Measurements from ENCODE around the gene TCF4.

- no peak for TF ChIP-seq CTCF (IDR thresholded peaks at IDR 0.05)
- no peak for TF ChIP-seq POLR2A (IDR thresholded peaks at IDR 0.05)
These were observed 72.8 kb downstream of the TCF4 start for GRCh38 chr18:55515214-55515613.
